Measurements from ENCODE around the gene RAPGEF4. TPM values are rescaled to one million over a fixed set of nuclear protein-coding genes. Genes with fewer than 3 reads are reported as not detected.

RAPGEF4 gene
- total RNA-seq, 1 donor from 2014 or later: 8.7 TPM

DNA sequence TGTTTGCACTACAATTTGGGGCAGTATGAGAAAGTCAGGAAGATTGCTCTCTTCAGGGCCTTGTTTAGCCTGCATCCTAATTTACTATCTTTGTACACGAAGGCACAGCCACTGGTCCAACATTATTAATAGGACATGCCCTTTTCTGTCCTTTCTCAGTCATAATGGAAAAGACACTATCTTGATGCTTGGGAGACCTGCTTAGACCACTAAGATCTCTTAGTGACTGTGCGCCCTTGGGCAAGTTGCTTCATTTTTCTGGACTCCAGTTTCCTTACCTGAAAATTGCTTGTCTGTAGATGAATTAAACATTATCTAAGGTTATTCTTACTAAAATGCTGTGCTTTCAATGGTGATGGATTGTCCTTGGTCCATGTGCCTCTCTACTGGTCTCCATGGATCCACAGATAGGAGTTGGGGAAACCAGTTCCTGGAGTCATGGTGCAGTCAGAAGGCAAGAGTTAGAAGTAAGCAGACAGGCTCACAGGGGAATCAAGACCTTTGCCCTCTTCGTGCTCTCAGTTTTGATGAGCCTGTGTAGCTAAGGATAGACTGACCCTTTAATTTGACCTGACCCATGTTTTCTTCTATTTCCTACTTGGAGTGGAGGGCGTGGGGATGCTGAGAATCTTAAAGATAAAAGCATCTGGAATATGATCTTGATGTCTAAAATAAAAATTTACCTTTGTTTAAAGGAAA, 114.0 kb downstream of the RAPGEF4 start:
- H3K36me3 Mint-ChIP-seq (ENCODE audit: unreplicated experiment): peaks cover 8% of the 10 kb centered on the region
- peaks cover 3% of the 10 kb centered on the region for H3K4me1 Mint-ChIP-seq (ENCODE audit: low read depth, unreplicated experiment)
- H3K27me3 Mint-ChIP-seq (ENCODE audit: unreplicated experiment): peaks cover 3% of the 10 kb centered on the region
- TF ChIP-seq, protein P1, sequence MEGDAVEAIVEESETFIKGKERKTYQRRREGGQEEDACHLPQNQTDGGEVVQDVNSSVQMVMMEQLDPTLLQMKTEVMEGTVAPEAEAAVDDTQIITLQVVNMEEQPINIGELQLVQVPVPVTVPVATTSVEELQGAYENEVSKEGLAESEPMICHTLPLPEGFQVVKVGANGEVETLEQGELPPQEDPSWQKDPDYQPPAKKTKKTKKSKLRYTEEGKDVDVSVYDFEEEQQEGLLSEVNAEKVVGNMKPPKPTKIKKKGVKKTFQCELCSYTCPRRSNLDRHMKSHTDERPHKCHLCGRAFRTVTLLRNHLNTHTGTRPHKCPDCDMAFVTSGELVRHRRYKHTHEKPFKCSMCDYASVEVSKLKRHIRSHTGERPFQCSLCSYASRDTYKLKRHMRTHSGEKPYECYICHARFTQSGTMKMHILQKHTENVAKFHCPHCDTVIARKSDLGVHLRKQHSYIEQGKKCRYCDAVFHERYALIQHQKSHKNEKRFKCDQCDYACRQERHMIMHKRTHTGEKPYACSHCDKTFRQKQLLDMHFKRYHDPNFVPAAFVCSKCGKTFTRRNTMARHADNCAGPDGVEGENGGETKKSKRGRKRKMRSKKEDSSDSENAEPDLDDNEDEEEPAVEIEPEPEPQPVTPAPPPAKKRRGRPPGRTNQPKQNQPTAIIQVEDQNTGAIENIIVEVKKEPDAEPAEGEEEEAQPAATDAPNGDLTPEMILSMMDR (IDR thresholded peaks at IDR 0.05; ENCODE audit: partially characterized antibody, unreplicated experiment): no peak
- no peak for DNase-seq
- no peaks in the 10 kb centered on the region for H3K9me3 Mint-ChIP-seq (ENCODE audit: unreplicated experiment)
- H3K4me3 Mint-ChIP-seq (ENCODE audit: unreplicated experiment): no peak overlapping the region
- no peak overlapping the region for H3K27ac Mint-ChIP-seq (ENCODE audit: unreplicated experiment)

- H3K4me3 Mint-ChIP-seq (ENCODE audit: unreplicated experiment): no peak overlapping the region
- DNase-seq: no peak
Observed at GRCh38 chr2:172855588-172855987, 119.9 kb downstream of the RAPGEF4 start.

DNA sequence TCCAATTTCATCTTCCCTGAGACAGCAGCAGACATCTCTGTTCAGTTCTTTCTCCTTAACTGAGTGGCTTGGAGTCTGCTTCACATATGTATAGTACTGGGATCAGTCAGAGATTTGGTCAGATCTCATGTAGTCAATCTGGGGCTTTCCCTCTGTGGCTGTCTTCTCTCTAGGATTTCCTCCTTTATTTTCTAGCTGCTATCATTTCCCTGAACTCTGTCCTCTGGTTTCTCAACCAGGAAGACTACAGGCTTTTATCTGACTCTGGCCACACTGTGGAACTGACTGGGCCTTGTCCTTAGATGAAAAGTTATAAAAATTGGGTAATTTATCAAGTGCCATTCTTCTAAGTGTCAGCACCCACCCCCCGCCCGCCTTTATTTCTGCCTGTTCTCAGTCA, 121.0 kb downstream of the RAPGEF4 start:
- TF ChIP-seq, protein P1 (IDR thresholded peaks at IDR 0.05; ENCODE audit: partially characterized antibody, unreplicated experiment): no peak
- Mint-ChIP-seq H3K4me3 (ENCODE audit: unreplicated experiment) (no peak overlapping the region), H3K4me1 (ENCODE audit: low read depth, unreplicated experiment) (peaks cover 19% of the 10 kb centered on the region), H3K9me3 (ENCODE audit: unreplicated experiment) (no peaks in the 10 kb centered on the region), H3K36me3 (ENCODE audit: unreplicated experiment) (peaks cover under 1% of the 10 kb centered on the region), H3K27ac (ENCODE audit: unreplicated experiment) (no peak overlapping the region), H3K27me3 (ENCODE audit: unreplicated experiment) (no peaks in the 10 kb centered on the region)
- no peak for DNase-seq

More at GRCh38 chr2:172855588-172855987, 119.9 kb downstream of the RAPGEF4 start:
- H3K27ac Mint-ChIP-seq (ENCODE audit: unreplicated experiment): no peak overlapping the region
- TF ChIP-seq, protein P1 (IDR thresholded peaks at IDR 0.05; ENCODE audit: partially characterized antibody, unreplicated experiment): no peak
- H3K36me3 Mint-ChIP-seq (ENCODE audit: unreplicated experiment): peaks cover 8% of the 10 kb centered on the region
- H3K27me3 Mint-ChIP-seq (ENCODE audit: unreplicated experiment): no peaks in the 10 kb centered on the region
- no peaks in the 10 kb centered on the region for H3K9me3 Mint-ChIP-seq (ENCODE audit: unreplicated experiment)
- H3K4me1 Mint-ChIP-seq (ENCODE audit: low read depth, unreplicated experiment): peaks cover 12% of the 10 kb centered on the region

- Mint-ChIP-seq H3K4me3 (ENCODE audit: unreplicated experiment) (no peak overlapping the region), H3K36me3 (ENCODE audit: unreplicated experiment) (no peaks in the 10 kb centered on the region), H3K27me3 (ENCODE audit: unreplicated experiment) (no peaks in the 10 kb centered on the region), H3K27ac (ENCODE audit: unreplicated experiment) (no peak overlapping the region), H3K4me1 (ENCODE audit: low read depth, unreplicated experiment) (peaks cover 22% of the 10 kb centered on the region), H3K9me3 (ENCODE audit: unreplicated experiment) (no peaks in the 10 kb centered on the region)
- no peak for DNase-seq
- TF ChIP-seq, protein P1 (IDR thresholded peaks at IDR 0.05; ENCODE audit: partially characterized antibody, unreplicated experiment): no peak
Observed at GRCh38 chr2:172858473-172858745, 122.8 kb downstream of the RAPGEF4 start.

DNA sequence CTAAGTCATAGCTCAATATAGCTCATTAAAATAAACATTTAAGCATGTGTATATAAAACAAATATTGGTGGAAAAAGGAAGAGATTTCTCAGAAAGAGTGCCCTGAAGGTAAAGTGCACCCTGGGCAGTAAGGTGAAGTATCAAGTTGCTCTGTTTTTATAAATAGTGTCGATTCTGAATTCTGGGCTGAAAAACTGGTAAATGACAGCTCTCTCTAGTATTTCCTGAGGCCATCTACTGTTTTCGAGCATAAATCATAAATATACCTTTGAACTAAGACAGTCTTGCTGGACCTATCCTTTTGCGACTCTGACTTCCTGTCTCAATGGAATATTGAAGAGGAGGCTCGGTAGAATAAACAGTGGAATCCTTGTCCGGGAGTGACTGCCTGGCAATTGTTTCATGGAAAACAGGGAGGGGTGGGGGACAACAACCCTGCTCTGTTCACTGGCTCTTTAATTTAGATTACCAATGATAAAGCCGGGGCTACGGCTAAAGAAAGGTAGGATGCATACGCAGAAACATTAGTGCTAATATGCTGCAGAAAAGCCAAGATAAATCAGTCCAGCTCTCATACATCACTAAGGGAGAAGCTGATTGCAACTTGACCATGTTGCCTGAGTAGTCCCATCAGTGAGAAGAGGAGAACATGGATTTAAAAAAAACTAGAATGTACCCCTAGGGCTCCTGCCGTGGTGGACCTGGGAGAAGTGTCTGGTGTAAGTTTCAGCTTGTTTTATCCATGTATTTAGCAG, 124.1 kb downstream of the RAPGEF4 start:
- no peaks in the 10 kb centered on the region for H3K27me3 Mint-ChIP-seq (ENCODE audit: unreplicated experiment)
- DNase-seq: no peak
- TF ChIP-seq, protein P1 (IDR thresholded peaks at IDR 0.05; ENCODE audit: partially characterized antibody, unreplicated experiment): no peak
- peak overlapping the region; percentile 67 for H3K27ac Mint-ChIP-seq (ENCODE audit: unreplicated experiment)
- no peaks in the 10 kb centered on the region for H3K9me3 Mint-ChIP-seq (ENCODE audit: unreplicated experiment)
- H3K36me3 Mint-ChIP-seq (ENCODE audit: unreplicated experiment): no peaks in the 10 kb centered on the region
- peak overlapping the region; percentile 7 for H3K4me3 Mint-ChIP-seq (ENCODE audit: unreplicated experiment)
- peaks cover 22% of the 10 kb centered on the region for H3K4me1 Mint-ChIP-seq (ENCODE audit: low read depth, unreplicated experiment)

All from glutamatergic neuron (in vitro differentiated cells).